ENCODE data around the gene UBE2D2. TPM values are rescaled to one million over a fixed set of nuclear protein-coding genes. Genes with fewer than 3 reads are reported as not detected.

Gene UBE2D2
- total RNA-seq, 1 donor: 71.8 TPM

- no peak overlapping the region for H3K4me3 ChIP-seq (ENCODE audit: low read depth, low read length)
- TF ChIP-seq CTCF (IDR thresholded peaks at IDR 0.05; ENCODE audit: insufficient read depth, low read length): no peak
- no peak for DNase-seq (ENCODE audit: low read depth)
Measured at GRCh38 chr5:139664727-139665351, 103.7 kb downstream of the UBE2D2 start.

GRCh38 chr5:139665626-139666025, 104.5 kb downstream of the UBE2D2 start:
- H3K4me3 ChIP-seq (ENCODE audit: low read depth, low read length): no peak overlapping the region
- no peak for DNase-seq (ENCODE audit: low read depth)
- TF ChIP-seq CTCF (IDR thresholded peaks at IDR 0.05; ENCODE audit: insufficient read depth, low read length): no peak

GRCh38 chr5:139666551-139666950, 105.4 kb downstream of the UBE2D2 start:
- TF ChIP-seq CTCF (IDR thresholded peaks at IDR 0.05; ENCODE audit: insufficient read depth, low read length): no peak
- no peak for DNase-seq (ENCODE audit: low read depth)
- H3K4me3 ChIP-seq (ENCODE audit: low read depth, low read length): no peak overlapping the region

- no peak for DNase-seq (ENCODE audit: low read depth)
- TF ChIP-seq CTCF (IDR thresholded peaks at IDR 0.05; ENCODE audit: insufficient read depth, low read length): no peak
- no peak overlapping the region for H3K4me3 ChIP-seq (ENCODE audit: low read depth, low read length)
Measured at GRCh38 chr5:139667001-139667729, 106.0 kb downstream of the UBE2D2 start.

- H3K4me3 ChIP-seq (ENCODE audit: low read depth, low read length): peak overlapping the region; percentile 60
- no peak for DNase-seq (ENCODE audit: low read depth)
- peak; percentile 0 for TF ChIP-seq CTCF (IDR thresholded peaks at IDR 0.05; ENCODE audit: insufficient read depth, low read length)
Measured at GRCh38 chr5:139667730-139668063, 106.6 kb downstream of the UBE2D2 start.

- peak overlapping the region; percentile 60 for H3K4me3 ChIP-seq (ENCODE audit: low read depth, low read length)
- DNase-seq (ENCODE audit: low read depth): no peak
- TF ChIP-seq CTCF (IDR thresholded peaks at IDR 0.05; ENCODE audit: insufficient read depth, low read length): no peak
Measured at GRCh38 chr5:139668064-139668880, 107.1 kb downstream of the UBE2D2 start.

All from fibroblast of the aortic adventitia (primary cell).